ENCODE measurements around the gene ANTXR2.
A peak's percentile ranks its signal among the peaks of the same experiment; 100 is the strongest.

The ANTXR2 gene

DNA sequence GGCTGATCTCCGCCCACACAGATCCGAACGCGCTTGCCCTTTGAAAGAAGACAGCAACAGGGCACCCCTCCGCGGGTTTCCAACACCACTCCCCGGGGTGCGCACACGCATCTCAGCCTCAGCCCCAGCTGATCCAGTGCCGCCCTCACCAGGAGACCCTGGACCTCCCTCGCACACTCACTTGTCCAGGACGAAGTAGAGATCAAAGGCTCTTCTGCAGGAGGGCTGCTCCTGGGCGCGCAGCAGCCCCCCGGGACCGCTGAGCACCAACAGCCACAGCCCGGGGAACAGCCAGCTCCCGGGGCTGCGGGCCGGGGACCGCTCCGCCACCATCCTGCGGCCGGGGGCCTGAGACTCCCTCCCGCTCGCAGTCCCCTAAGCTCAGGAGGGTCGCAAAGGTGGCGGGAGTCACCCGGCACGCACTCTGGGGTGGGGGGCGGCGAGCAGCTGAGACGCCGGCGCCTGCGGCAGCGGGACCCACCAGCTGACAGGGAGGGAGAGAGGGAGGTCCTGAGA is 743 bp downstream of the ANTXR2 start:
- peak; percentile 39 for DNase-seq (ENCODE audit: low read depth, low spot score)
- H3K4me3 ChIP-seq (ENCODE audit: low read depth, low read length) = peak overlapping the region; percentile 87
- TF ChIP-seq, protein P1, sequence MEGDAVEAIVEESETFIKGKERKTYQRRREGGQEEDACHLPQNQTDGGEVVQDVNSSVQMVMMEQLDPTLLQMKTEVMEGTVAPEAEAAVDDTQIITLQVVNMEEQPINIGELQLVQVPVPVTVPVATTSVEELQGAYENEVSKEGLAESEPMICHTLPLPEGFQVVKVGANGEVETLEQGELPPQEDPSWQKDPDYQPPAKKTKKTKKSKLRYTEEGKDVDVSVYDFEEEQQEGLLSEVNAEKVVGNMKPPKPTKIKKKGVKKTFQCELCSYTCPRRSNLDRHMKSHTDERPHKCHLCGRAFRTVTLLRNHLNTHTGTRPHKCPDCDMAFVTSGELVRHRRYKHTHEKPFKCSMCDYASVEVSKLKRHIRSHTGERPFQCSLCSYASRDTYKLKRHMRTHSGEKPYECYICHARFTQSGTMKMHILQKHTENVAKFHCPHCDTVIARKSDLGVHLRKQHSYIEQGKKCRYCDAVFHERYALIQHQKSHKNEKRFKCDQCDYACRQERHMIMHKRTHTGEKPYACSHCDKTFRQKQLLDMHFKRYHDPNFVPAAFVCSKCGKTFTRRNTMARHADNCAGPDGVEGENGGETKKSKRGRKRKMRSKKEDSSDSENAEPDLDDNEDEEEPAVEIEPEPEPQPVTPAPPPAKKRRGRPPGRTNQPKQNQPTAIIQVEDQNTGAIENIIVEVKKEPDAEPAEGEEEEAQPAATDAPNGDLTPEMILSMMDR (IDR thresholded peaks at IDR 0.05; ENCODE audit: low read depth, low read length) = no peak
- in situ Hi-C loops (cut with HindIII; ENCODE audit: low sequenced_read_pairs) = no loop called here

DNA sequence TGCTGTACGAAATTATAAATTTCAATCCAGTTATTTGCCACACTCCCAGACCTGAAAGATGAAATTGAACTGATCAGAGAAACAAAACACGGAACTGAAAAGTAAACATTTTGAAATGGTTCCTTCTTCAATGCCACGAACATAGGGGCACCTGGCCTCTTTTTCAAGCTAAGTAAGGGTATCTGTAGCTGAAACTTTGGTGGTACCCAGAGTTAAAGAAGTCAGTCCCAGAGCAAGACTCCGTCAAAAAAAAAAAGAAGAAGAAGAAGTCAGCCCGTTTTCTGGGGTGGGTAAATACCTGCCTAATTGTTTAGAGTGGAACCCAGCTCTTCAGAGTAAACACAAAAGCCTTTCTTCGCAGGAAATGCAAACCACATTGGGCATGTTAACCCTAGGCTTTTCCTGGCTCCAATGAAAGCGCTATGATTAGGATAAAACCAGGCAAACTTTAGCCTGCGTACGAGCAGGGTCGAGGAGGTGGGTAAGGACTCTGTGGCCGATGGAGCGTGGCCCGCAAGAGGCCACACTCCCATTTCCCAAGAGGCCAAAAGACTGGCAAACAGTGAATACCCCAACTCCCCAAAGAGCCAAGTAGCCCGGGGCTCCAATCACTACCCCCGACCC is 1.3 kb downstream of the ANTXR2 start:
- TF ChIP-seq, protein P1 (IDR thresholded peaks at IDR 0.05; ENCODE audit: low read depth, low read length) = no peak
- peak overlapping the region; percentile 87 for H3K4me3 ChIP-seq (ENCODE audit: low read depth, low read length)
- DNase-seq (ENCODE audit: low read depth, low spot score) = peak; percentile 14
- in situ Hi-C loops (cut with HindIII; ENCODE audit: low sequenced_read_pairs) = no loop called here

DNA sequence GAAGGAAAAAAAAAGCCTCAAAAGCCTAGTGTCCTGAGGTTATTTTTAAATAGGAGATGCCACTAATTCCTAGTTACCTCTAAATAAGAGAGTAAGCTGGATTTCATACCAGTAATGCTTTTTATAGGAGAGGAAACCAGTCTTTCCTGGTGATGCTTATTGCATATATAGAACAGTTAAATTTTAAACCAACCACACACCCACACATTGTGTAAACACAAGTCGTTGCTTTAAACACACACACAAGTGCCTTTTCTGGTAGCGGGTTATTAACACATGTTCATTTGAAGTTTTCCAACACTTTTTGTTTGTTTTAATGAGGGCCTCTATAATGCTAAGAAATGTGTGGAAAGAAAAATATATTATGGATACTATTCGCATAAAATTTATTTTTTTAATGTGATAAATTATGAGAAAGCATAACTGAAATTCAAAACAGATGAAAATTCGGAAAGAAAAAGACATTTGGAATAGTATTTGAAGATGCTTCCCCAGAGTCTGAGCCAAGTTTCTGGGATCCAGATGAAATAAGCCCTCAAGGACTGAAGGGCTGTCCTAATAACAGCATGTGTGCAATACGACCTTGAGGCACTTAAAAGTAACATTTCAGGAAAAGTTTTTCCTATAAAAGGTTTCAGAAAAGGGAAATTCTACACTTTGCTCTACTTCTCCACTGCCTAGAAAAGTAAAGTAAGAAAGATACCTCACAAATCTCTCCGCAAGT is 2.0 kb downstream of the ANTXR2 start:
- in situ Hi-C loops (cut with HindIII; ENCODE audit: low sequenced_read_pairs) = no loop called here
- TF ChIP-seq, protein P1 (IDR thresholded peaks at IDR 0.05; ENCODE audit: low read depth, low read length) = no peak
- DNase-seq (ENCODE audit: low read depth, low spot score) = peak; percentile 22
- peak overlapping the region; percentile 87 for H3K4me3 ChIP-seq (ENCODE audit: low read depth, low read length)

DNA sequence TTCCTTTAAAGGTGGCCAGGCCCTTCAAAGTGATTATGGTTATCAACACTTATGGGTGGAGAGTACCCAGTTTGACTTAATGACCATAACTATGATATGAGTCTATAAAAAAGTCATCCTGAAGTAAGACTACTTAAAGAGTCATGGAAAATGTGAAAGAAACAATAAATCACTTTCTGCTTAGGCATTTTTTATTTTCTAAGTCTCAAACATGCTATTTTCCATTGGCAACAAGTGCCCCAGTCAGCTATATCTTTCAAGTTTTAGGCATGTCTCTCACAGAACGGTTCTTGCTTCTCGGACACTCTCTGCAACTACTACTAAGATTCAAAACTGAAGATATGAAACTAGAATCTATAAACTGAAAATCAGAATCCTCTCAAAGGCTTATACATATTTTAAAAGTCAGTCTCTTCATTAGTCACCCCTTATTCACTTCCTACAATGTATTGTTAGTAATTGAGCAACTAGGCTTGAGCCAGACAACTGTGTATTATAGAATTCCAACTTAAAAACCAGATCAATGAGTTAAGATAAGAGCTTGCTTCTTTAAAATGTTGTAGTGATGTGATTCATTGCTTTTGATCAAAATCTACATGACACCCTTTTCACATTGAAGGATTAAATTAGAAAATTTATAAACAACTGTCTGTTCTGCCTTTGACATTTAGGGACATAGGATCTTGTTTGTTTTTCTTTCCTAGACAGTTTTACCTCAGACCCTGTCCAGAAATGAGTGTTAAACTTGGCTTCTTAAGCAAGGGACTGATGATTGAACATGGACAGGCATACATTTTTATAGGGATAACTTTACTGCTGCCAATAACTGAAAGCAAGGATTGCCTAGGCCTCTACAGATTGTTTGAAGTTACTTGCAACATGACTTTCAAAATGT is 2.9 kb downstream of the ANTXR2 start:
- peak overlapping the region; percentile 20 for H3K4me3 ChIP-seq (ENCODE audit: low read depth, low read length)
- TF ChIP-seq, protein P1 (IDR thresholded peaks at IDR 0.05; ENCODE audit: low read depth, low read length) = no peak
- in situ Hi-C loops (cut with HindIII; ENCODE audit: low sequenced_read_pairs) = no loop called here
- DNase-seq (ENCODE audit: low read depth, low spot score) = peak; percentile 22

DNA sequence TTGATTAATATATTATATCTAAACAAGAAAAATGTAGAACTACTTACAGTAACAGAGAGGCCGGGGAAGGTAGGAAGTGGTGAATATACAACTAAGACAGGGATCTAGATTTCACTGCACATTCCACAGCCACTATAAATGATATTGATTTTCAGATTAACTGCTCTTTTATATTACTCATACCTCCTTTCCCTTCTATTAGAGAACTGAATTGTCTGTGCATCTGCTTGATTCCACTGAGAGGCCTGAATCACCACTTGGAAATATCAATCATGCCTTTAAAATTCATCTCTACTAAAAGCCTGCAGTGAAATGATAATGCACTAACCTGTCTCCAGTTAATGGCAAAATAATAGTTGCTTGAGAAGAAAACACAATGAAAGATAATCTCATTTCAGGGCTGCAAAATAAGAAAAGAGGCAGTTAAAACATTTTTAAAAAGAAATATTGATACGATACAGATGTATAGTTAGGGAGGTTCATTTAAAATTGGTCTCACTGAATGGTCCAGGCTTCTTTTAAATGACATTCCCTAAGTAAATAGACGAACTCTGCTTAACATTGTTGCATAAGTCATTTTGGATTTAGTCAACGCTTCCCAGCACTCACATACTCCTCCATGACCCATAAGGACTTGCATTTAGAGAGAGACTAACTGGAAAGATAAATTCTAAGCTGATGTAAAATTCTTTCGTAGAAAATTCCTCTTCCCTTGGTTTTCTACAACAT is 3.8 kb downstream of the ANTXR2 start:
- no peak overlapping the region for H3K4me3 ChIP-seq (ENCODE audit: low read depth, low read length)
- in situ Hi-C loops (cut with HindIII; ENCODE audit: low sequenced_read_pairs) = no loop called here
- TF ChIP-seq, protein P1 (IDR thresholded peaks at IDR 0.05; ENCODE audit: low read depth, low read length) = no peak
- DNase-seq (ENCODE audit: low read depth, low spot score) = no peak

DNA sequence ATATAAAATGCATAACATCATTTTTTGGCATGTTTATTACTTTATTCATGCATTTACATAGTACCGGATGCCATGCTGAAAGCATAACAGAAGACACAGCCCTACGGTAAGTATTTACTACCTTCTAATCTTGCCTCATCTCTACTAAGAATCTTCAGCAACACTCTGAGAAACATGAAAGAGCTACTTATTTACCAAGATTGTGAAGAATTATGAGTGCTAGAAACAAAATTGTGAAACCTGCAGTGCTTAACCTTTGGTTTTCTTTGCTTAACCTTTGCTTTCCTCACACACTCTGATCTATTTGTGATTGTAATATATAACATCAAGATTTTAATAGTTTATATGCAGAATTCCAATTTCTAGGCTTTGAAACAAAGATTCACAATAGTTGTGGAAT is 7.4 kb downstream of the ANTXR2 start:
- no peak for DNase-seq (ENCODE audit: low read depth, low spot score)
- TF ChIP-seq, protein P1 (IDR thresholded peaks at IDR 0.05; ENCODE audit: low read depth, low read length) = no peak
- H3K4me3 ChIP-seq (ENCODE audit: low read depth, low read length) = no peak overlapping the region
- in situ Hi-C loops (cut with HindIII; ENCODE audit: low sequenced_read_pairs) = no loop called here

All from astrocyte of the spinal cord (primary cell).